ENCODE measurements around the gene FBF1. TPM values are rescaled to one million over a fixed set of nuclear protein-coding genes. Genes with fewer than 3 reads are reported as not detected.

The FBF1 gene
- total and polyA plus RNA-seq, 9 of the 15 experiments (the other 6 are each of a cell fraction or from before 2014, with no cell fraction given): 0.46 to 14.9 (median 7.5) TPM

- in situ Hi-C loops (cut with MboI): no loop called here
- peak overlapping the region in 1 of 2 experiments; percentile 48; a peak in 1 of 4 replicates for H3K9ac ChIP-seq (ENCODE audit: insufficient read depth in 1 of 2, low read depth in 2 of 2, low read length in 2 of 2)
- WGBS (ENCODE audit: insufficient coverage, low coverage, missing lambda C conversion rate): 74% methylated on average over 26 of the region's 38 CpGs
These were observed 66.3 kb downstream of the FBF1 start for GRCh38 chr17:75874323-75875181.

GRCh38 chr17:75873587-75874322 lies 67.1 kb downstream of the FBF1 start:
- Histone ChIP-seq H2AFZ (ENCODE audit: low read depth, low read length) (no peak overlapping the region), H3K79me2 (ENCODE audit: control insufficient read depth, insufficient read depth, low read length) (no peaks in the 10 kb centered on the region), H3K9me3 (replicated peaks; ENCODE audit: control insufficient read depth, insufficient read depth, low read depth, low read length) (no peaks in the 10 kb centered on the region), H3K27me3 (ENCODE audit: control insufficient read depth in 2 of 2, insufficient read depth in 2 of 2, low read length in 2 of 2) (no peaks in the 10 kb centered on the region), H4K20me1 (replicated peaks; ENCODE audit: control insufficient read depth, insufficient read depth, low read length) (no peaks in the 10 kb centered on the region), H3K4me3 (no peak overlapping the region), H3K9ac (ENCODE audit: insufficient read depth in 1 of 2, low read depth in 2 of 2, low read length in 2 of 2) (peak overlapping the region in 1 of 2 experiments; percentile 76; a peak in 2 of 4 replicates), H3K4me1 (replicated peaks in 1 of 2; ENCODE audit: control insufficient read depth in 2 of 2, insufficient read depth in 2 of 2, low read length in 2 of 2) (peaks cover 10 to 75% of the 10 kb centered on the region in 2 experiments), H3K27ac (ENCODE audit: extremely low read depth, low read depth, low read length) (no peak overlapping the region), H3K36me3 (ENCODE audit: control insufficient read depth, insufficient read depth, low read length) (no peaks in the 10 kb centered on the region), H3K4me2 (ENCODE audit: insufficient read depth, low read length) (no peak overlapping the region), H3K9me1 (ENCODE audit: control insufficient read depth, insufficient read depth, low read length) (no peaks in the 10 kb centered on the region)
- 65% methylated on average over 11 of the region's 11 CpGs for WGBS (ENCODE audit: insufficient coverage, low coverage, missing lambda C conversion rate)
- in situ Hi-C loops (cut with MboI) (no loop called here), intact Hi-C loops (cut with micrococcal nuclease) (no loop called here)
- DNase-seq (ENCODE audit: extremely low read depth in 1 of 4, low spot score in 3 of 4) (peak in 1 of 4 experiments; percentile 3), FAIRE-seq (no peak), ATAC-seq (no peak)
- BruUV-seq (replicated peaks): no TSS peak
- ChIA-PET POLR2A (interaction anchor here (0.6 to 15.8 kb wide), 9 partner anchors 11 to 105 kb away, joined by 3 to 169 read pairs (median 4); partner anchors contain the start of genes ACOX1, TEN1, TRIM65 and WBP2), CTCF (ENCODE audit: low intra/inter-chr PET ratio) (no interaction called here)
- TF ChIP-seq ZNF24 (IDR thresholded peaks at IDR 0.05): peak; percentile 74
- TF ChIP-seq ETV5 (CRISPR knock-in tag; IDR thresholded peaks at IDR 0.05; ENCODE audit: low read depth): no peak
- peak; percentile 66 for TF ChIP-seq BCOR (IDR thresholded peaks at IDR 0.05)
- no peak for TF ChIP-seq NR2C2 (CRISPR knock-in tag; IDR thresholded peaks at IDR 0.05)
- no peak for TF ChIP-seq NR2C2 (tag; IDR thresholded peaks at IDR 0.05)
- TF ChIP-seq KDM1A (IDR thresholded peaks at IDR 0.05): peak in 1 of 2 experiments; percentile 32; a peak in 1 of 4 replicates
- TF ChIP-seq ESRRB (CRISPR knock-in tag; IDR thresholded peaks at IDR 0.05; ENCODE audit: borderline replicate concordance): no peak
- no peak for TF ChIP-seq HNRNPLL (IDR thresholded peaks at IDR 0.05; ENCODE audit: low read depth, low read length, poor library complexity, severe bottlenecking)
- TF ChIP-seq NCOA6 (IDR thresholded peaks at IDR 0.05): no peak
- no peak for TF ChIP-seq NFRKB (IDR thresholded peaks at IDR 0.05; ENCODE audit: low read depth)
- no peak for TF ChIP-seq CBX2 (IDR thresholded peaks at IDR 0.05; ENCODE audit: insufficient read depth, low read length, poor library complexity, severe bottlenecking)
- no peak for TF ChIP-seq DACH1 (IDR thresholded peaks at IDR 0.05; ENCODE audit: partially characterized antibody)

More at GRCh38 chr17:75874323-75875181, 66.3 kb downstream of the FBF1 start:
- intact Hi-C loops (cut with micrococcal nuclease): no loop called here
- no peaks in the 10 kb centered on the region for H4K20me1 ChIP-seq (replicated peaks; ENCODE audit: control insufficient read depth, insufficient read depth, low read length)
- POLR2A ChIA-PET: interaction anchor here (0.6 to 15.8 kb wide), 8 partner anchors 16 to 98 kb away, joined by 3 to 169 read pairs (median 6); partner anchors contain the start of genes TRIM65, UNC13D and WBP2
- no peaks in the 10 kb centered on the region for H3K9me3 ChIP-seq (replicated peaks; ENCODE audit: control insufficient read depth, insufficient read depth, low read depth, low read length)
- TF ChIP-seq ARID2 (IDR thresholded peaks at IDR 0.05) (no peak), EGR1 (conservative IDR thresholded peaks at IDR 0.05) (peak; percentile 27), PHF21A (IDR thresholded peaks at IDR 0.05; ENCODE audit: borderline replicate concordance, low read depth) (no peak), PTTG1 (tag; IDR thresholded peaks at IDR 0.05; ENCODE audit: low read depth) (no peak)
- H3K9me1 ChIP-seq (ENCODE audit: control insufficient read depth, insufficient read depth, low read length): no peaks in the 10 kb centered on the region
- H3K27me3 ChIP-seq (ENCODE audit: control insufficient read depth in 2 of 2, insufficient read depth in 2 of 2, low read length in 2 of 2): no peaks in the 10 kb centered on the region
- DNase-seq (ENCODE audit: extremely low read depth in 1 of 4, low spot score in 3 of 4): peak in 1 of 4 experiments; percentile 9
- CTCF ChIA-PET (ENCODE audit: low intra/inter-chr PET ratio): no interaction called here
- FAIRE-seq: no peak
- peaks cover 8 to 75% of the 10 kb centered on the region in 2 experiments for H3K4me1 ChIP-seq (replicated peaks in 1 of 2; ENCODE audit: control insufficient read depth in 2 of 2, insufficient read depth in 2 of 2, low read length in 2 of 2)
- no peak overlapping the region for H3K4me3 ChIP-seq
- no peak for ATAC-seq
- no peaks in the 10 kb centered on the region for H3K79me2 ChIP-seq (ENCODE audit: control insufficient read depth, insufficient read depth, low read length)
- H3K36me3 ChIP-seq (ENCODE audit: control insufficient read depth, insufficient read depth, low read length): no peaks in the 10 kb centered on the region
- BruUV-seq (replicated peaks): no TSS peak
- no peak overlapping the region for H3K4me2 ChIP-seq (ENCODE audit: insufficient read depth, low read length)
- no peak overlapping the region for H2AFZ ChIP-seq (ENCODE audit: low read depth, low read length)
- no peak overlapping the region for H3K27ac ChIP-seq (ENCODE audit: extremely low read depth, low read depth, low read length)
